CD14-positive monocyte (primary cell): ENCODE measurements around the gene TRANK1. TPM values are rescaled to one million over a fixed set of nuclear protein-coding genes. Genes with fewer than 3 reads are reported as not detected.
A peak's percentile ranks its signal among the peaks of the same experiment; 100 is the strongest.

ENCODE experiments used
- DNase-seq, 3 donors: peaks; one replicate each; pipeline ENCODE4 v3.0.0-alpha.2; 2011 to 2022
- H2AFZ ChIP-seq: 2 replicates; pipeline ENCODE4 v1.6.0; 2012; ENCODE audit warnings: mild to moderate bottlenecking, low read depth, low read length, inconsistent platforms; ENCODE audit not compliant: insufficient read depth, poor library complexity, severe bottlenecking
- H3K27ac ChIP-seq, 2 donors: 1 replicate in 1 of 2; 2 replicates in 1 of 2; pipeline ENCODE4 v1.5.1; 2012 to 2013; ENCODE audit warnings: low read length in 2 of 2, control low read depth in 1 of 2, inconsistent platforms in 1 of 2, low read depth in 1 of 2, mild to moderate bottlenecking in 1 of 2
- H3K27me3 ChIP-seq, 2 donors: one replicate each; pipeline versions ENCODE4 v1.6.0 to v1.6.1; 2011 to 2013; ENCODE audit warnings: low read length in 2 of 2; ENCODE audit not compliant: control insufficient read depth in 2 of 2, insufficient read depth in 2 of 2
- H3K36me3 ChIP-seq, 2 donors: replicated peaks in 1 of 2; 1 replicate in 1 of 2; 2 replicates in 1 of 2; pipeline versions ENCODE4 v1.5.1 to v1.6.1; 2012 to 2013; ENCODE audit warnings: low read length in 2 of 2, control low read depth in 1 of 2, inconsistent platforms in 1 of 2, mild to moderate bottlenecking in 1 of 2; ENCODE audit not compliant: insufficient read depth in 2 of 2, control insufficient read depth in 1 of 2
- H3K4me1 ChIP-seq, 2 donors: 1 replicate in 1 of 2; 2 replicates in 1 of 2; pipeline versions ENCODE4 v1.5.1 to v1.6.1; 2012 to 2013; ENCODE audit warnings: low read length in 2 of 2, control low read depth in 1 of 2, inconsistent platforms in 1 of 2, mild to moderate bottlenecking in 1 of 2, moderate library complexity in 1 of 2; ENCODE audit not compliant: insufficient read depth in 2 of 2, control insufficient read depth in 1 of 2
- H3K4me2 ChIP-seq: replicated peaks from 2 replicates; pipeline ENCODE3; 2012; ENCODE audit warnings: low read length, moderate library complexity, mild to moderate bottlenecking; ENCODE audit not compliant: poor library complexity, severe bottlenecking; ENCODE audit errors: extremely low read depth
- H3K4me3 ChIP-seq, 3 experiments: fragments of 200-600 bp in 1 of 3; sonication (generic) in 1 of 3; replicated peaks in 1 of 3; 1 replicate in 2 of 3; 2 replicates in 1 of 3; pipeline ENCODE4 v1.5.1; 2011 to 2013; ENCODE audit warnings: low read length in 3 of 3, mild to moderate bottlenecking in 3 of 3, control low read depth in 2 of 3, low read depth in 2 of 3, inconsistent platforms in 1 of 3, moderate library complexity in 1 of 3
- H3K79me2 ChIP-seq: 2 replicates; pipeline ENCODE4 v1.6.0; 2012; ENCODE audit warnings: mild to moderate bottlenecking, control low read depth, inconsistent platforms, low read length, moderate library complexity; ENCODE audit not compliant: insufficient read depth
- H3K9ac ChIP-seq: 2 replicates; pipeline ENCODE4 v1.6.0; 2017; ENCODE audit warnings: low read length, mild to moderate bottlenecking; ENCODE audit not compliant: insufficient read depth, poor library complexity, severe bottlenecking
- H3K9me3 ChIP-seq, 2 donors: replicated peaks in 1 of 2; 1 replicate in 1 of 2; 2 replicates in 1 of 2; pipeline versions ENCODE4 v1.5.1 to v1.6.1; 2012 to 2013; ENCODE audit warnings: low read length in 2 of 2, control low read depth in 1 of 2; ENCODE audit not compliant: control insufficient read depth in 1 of 2, insufficient read depth in 1 of 2
- H4K20me1 ChIP-seq: 2 replicates; pipeline ENCODE4 v1.6.0; 2012; ENCODE audit warnings: mild to moderate bottlenecking, low read length, control low read depth, moderate library complexity; ENCODE audit not compliant: insufficient read depth
- H3K27ac Mint-ChIP-seq, 7 donors: one replicate each; pipeline ENCODE4 v1.8.0; 2020; ENCODE audit warnings: mild to moderate bottlenecking in 7 of 7, mixed read lengths in 7 of 7, moderate library complexity in 6 of 7, inconsistent platforms in 2 of 7
- H3K27me3 Mint-ChIP-seq, 3 donors: one replicate each; pipeline ENCODE4 v1.8.0; 2021 to 2022; ENCODE audit warnings: low read depth in 3 of 3, mild to moderate bottlenecking in 3 of 3, mixed read lengths in 3 of 3, moderate library complexity in 3 of 3, inconsistent platforms in 1 of 3
- H3K36me3 Mint-ChIP-seq, 2 donors: one replicate each; pipeline ENCODE4 v1.8.0; 2020; ENCODE audit warnings: mixed read lengths in 2 of 2, inconsistent platforms in 1 of 2, mild to moderate bottlenecking in 1 of 2
- H3K4me1 Mint-ChIP-seq: one replicate; pipeline ENCODE4 v1.8.0; 2020; ENCODE audit warnings: mild to moderate bottlenecking, mixed read lengths
- H3K4me3 Mint-ChIP-seq, 2 donors: one replicate each; pipeline ENCODE4 v1.8.0; 2020; ENCODE audit warnings: mild to moderate bottlenecking in 2 of 2, mixed read lengths in 2 of 2, moderate library complexity in 1 of 2
- H3K9me3 Mint-ChIP-seq, 7 donors: one replicate each; pipeline ENCODE4 v1.8.0; 2020 to 2022; ENCODE audit warnings: mixed read lengths in 7 of 7, mild to moderate bottlenecking in 6 of 7, moderate library complexity in 6 of 7, inconsistent platforms in 2 of 7
- CTCF ChIP-seq: fragments of 200-600 bp; IDR thresholded peaks from one replicate; pipeline ENCODE4 v1.8.0; 2022; ENCODE audit warnings: antibody characterized with exemption, mild to moderate bottlenecking
- WGBS: methylation state at CpG from one replicate; pipeline ENCODE4 v1.1.5; 2013; ENCODE audit warnings: missing lambda C conversion rate; ENCODE audit not compliant: insufficient coverage; 5-methylcytosine and 5-hydroxymethylcytosine counted together
- intact Hi-C, 2 donors: fragments of 100-400 bp; cut with micrococcal nuclease; formaldehyde crosslinking; loops; one replicate each; pipeline versions ENCODE4 v1.15.0 to v1.15.1; 2023
- polyA plus RNA-seq, 3 donors: library from polyadenylated mRNA; depleted of rRNA in 1 of 3; unstranded in 2 of 3; stranded (reverse) in 1 of 3; fragments of 300-500 nt in 2 of 3; fragments of >200 nt in 1 of 3; fragmentation: Illumina TruSeq in 2 of 3; gene quantifications; 1 replicate in 2 of 3; 2 replicates in 1 of 3; pipeline ENCODE4 v1.2.3, GENCODE V29; 2012 to 2021

Gene TRANK1
- polyA plus RNA-seq, 3 donors: 2.8 to 6.3 (median 5.8) TPM

DNA sequence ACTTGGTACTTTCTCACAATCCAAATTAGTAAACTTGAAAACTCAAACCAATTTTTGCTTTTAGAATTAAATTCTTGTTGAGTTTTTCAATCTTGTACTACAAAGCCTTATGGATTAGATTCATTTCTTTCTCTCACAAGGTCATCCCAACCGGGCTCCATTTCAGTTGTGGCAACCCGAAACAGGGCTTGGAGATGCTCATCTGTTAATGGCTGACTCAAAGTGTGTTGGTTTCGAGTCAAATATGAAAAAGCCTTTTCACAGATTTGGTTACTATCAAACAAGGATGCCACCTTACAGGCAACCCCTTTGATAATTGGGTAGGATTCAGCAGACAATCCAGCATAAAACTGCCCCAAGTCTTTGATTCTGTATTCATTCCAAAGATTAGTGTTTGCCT, 46.3 kb upstream of the TRANK1 start:
- intact Hi-C loops: loop anchor here (5.0 kb wide), 2 partner anchors 79 to 84 kb away; no protein-coding TSS in a partner anchor
- peaks cover 16 to 36% of the 10 kb centered on the region in 2 donors for H3K36me3 Mint-ChIP-seq
- Histone ChIP-seq H3K36me3 (peaks cover 13 to 26% of the 10 kb centered on the region in 2 donors), H3K27ac (peak overlapping the region in 1 of 2 donors; percentile 99), H3K4me1 (peaks cover 48 to 61% of the 10 kb centered on the region in 2 donors), H3K4me3 (peak overlapping the region in 1 of 3 experiments; percentile 89), H3K4me2 (peak overlapping the region; percentile 87), H3K79me2 (peaks cover 82% of the 10 kb centered on the region), H3K9me3 (no peaks in the 10 kb centered on the region), H3K27me3 (no peaks in the 10 kb centered on the region), H3K9ac (peak overlapping the region; percentile 26), H4K20me1 (peaks cover 11% of the 10 kb centered on the region), H2AFZ (no peak overlapping the region)
- no peak for DNase-seq
- no peaks in the 10 kb centered on the region for H3K9me3 Mint-ChIP-seq
- H3K4me1 Mint-ChIP-seq: peaks cover 41% of the 10 kb centered on the region
- H3K4me3 Mint-ChIP-seq: no peak overlapping the region
- no peak for TF ChIP-seq CTCF
- no peaks in the 10 kb centered on the region for H3K27me3 Mint-ChIP-seq
- 90% methylated on average over 2 of the region's 3 CpGs for WGBS
- no peak overlapping the region for H3K27ac Mint-ChIP-seq

DNA sequence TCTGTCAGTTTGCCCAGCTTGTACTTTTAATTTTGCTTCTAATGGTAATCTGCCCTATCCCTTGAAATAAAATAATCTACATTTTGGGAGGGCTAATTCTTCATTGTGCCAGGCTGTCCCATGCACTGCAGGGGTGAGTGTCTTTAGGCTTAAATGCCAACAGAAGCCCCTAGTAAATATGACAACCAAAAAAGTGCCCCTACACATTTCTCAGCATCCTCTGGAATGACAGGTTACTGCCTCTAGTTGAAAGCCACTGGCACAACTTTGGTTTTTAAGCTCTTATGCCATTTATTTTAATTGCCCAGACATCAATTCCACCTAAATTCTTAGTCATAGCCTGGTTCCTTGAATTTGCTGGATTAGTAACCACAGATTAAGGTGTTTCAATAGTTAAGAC, 44.7 kb upstream of the TRANK1 start:
- H3K4me1 Mint-ChIP-seq: peaks cover 41% of the 10 kb centered on the region
- H3K27ac Mint-ChIP-seq: peak overlapping the region; percentile 80 to 91 (median 86)
- Histone ChIP-seq H3K27me3 (no peaks in the 10 kb centered on the region), H2AFZ (no peak overlapping the region), H4K20me1 (peaks cover 11% of the 10 kb centered on the region), H3K4me2 (peak overlapping the region; percentile 87), H3K27ac (peak overlapping the region in 1 of 2 donors; percentile 80), H3K36me3 (peaks cover 25 to 32% of the 10 kb centered on the region in 2 donors), H3K9ac (peak overlapping the region; percentile 37), H3K79me2 (peaks cover 67% of the 10 kb centered on the region), H3K9me3 (no peaks in the 10 kb centered on the region), H3K4me1 (peaks cover 48 to 60% of the 10 kb centered on the region in 2 donors), H3K4me3 (peak overlapping the region in 2 of 3 experiments; percentile 30 to 89)
- H3K9me3 Mint-ChIP-seq: no peaks in the 10 kb centered on the region
- no peaks in the 10 kb centered on the region for H3K27me3 Mint-ChIP-seq
- peak in 2 of 3 donors; percentile 10 to 29 for DNase-seq
- TF ChIP-seq CTCF: no peak
- intact Hi-C loops: no loop called here
- peaks cover 30 to 36% of the 10 kb centered on the region in 2 donors for H3K36me3 Mint-ChIP-seq
- H3K4me3 Mint-ChIP-seq: peak overlapping the region; percentile 58 to 80
